HEK293 (cell line): ENCODE results near the gene PTH1R.

Experiments
- BCL11A ChIP-seq: fragments of 450-650 bp; formaldehyde crosslinking; IDR thresholded peaks from 2 replicates; pipeline ENCODE4 v1.5.1; 2016; ENCODE audit warnings: low read depth, missing biosample characterization, missing genetic modification characterization
- BCL6B ChIP-seq: fragments of 450-650 bp; formaldehyde crosslinking; IDR thresholded peaks from 2 replicates; pipeline ENCODE4 v1.5.1; 2017; ENCODE audit warnings: missing biosample characterization, missing genetic modification characterization
- CTCF ChIP-seq: fragments of 450-650 bp; formaldehyde crosslinking; IDR thresholded peaks from 2 replicates; pipeline ENCODE4 v1.5.1; 2016; ENCODE audit warnings: missing biosample characterization, missing genetic modification characterization
- MYNN ChIP-seq: fragments of 450-650 bp; formaldehyde crosslinking; IDR thresholded peaks from 2 replicates; pipeline ENCODE4 v1.5.1; 2016; ENCODE audit warnings: missing biosample characterization, missing genetic modification characterization, borderline replicate concordance
- PRDM4 ChIP-seq: fragments of 450-650 bp; formaldehyde crosslinking; IDR thresholded peaks from 2 replicates; pipeline ENCODE4 v1.5.1; 2017; ENCODE audit warnings: missing biosample characterization, missing genetic modification characterization
- ZIC2 ChIP-seq: fragments of 450-650 bp; formaldehyde crosslinking; IDR thresholded peaks from 2 replicates; pipeline ENCODE4 v1.5.1; 2016; ENCODE audit warnings: missing biosample characterization, missing genetic modification characterization
- ZNF274 ChIP-seq, 2 experiments: fragments of 200-500 bp in 1 of 2; fragments of 450-650 bp in 1 of 2; sonication (Bioruptor generic) in 1 of 2; formaldehyde crosslinking in 1 of 2; IDR thresholded peaks; 2 replicates each; pipeline versions ENCODE4 v1.5.1 to v1.6.1; 2014 to 2016; ENCODE audit warnings: borderline replicate concordance in 1 of 2, inconsistent platforms in 1 of 2, low read length in 1 of 2, missing biosample characterization in 1 of 2, missing genetic modification characterization in 1 of 2
- ZNF311 ChIP-seq: fragments of 450-650 bp; formaldehyde crosslinking; IDR thresholded peaks from 2 replicates; pipeline ENCODE4 v1.5.1; 2017; ENCODE audit warnings: missing biosample characterization, missing genetic modification characterization, borderline replicate concordance
- ZNF621 ChIP-seq: fragments of 450-650 bp; formaldehyde crosslinking; IDR thresholded peaks from 2 replicates; pipeline ENCODE4 v1.5.1; 2017; ENCODE audit warnings: missing biosample characterization, missing genetic modification characterization
- ZNF707 ChIP-seq: fragments of 450-650 bp; formaldehyde crosslinking; IDR thresholded peaks from 2 replicates; pipeline ENCODE4 v1.5.1; 2016; ENCODE audit warnings: missing biosample characterization, missing genetic modification characterization

- TF ChIP-seq ZNF274 (IDR thresholded peaks at IDR 0.05; ENCODE audit: low read length): no peak
- no peak for TF ChIP-seq ZNF274 (tag by site-specific recombination; IDR thresholded peaks at IDR 0.05; ENCODE audit: borderline replicate concordance)
- TF ChIP-seq PRDM4 (tag by site-specific recombination): no peak
- no peak for TF ChIP-seq CTCF (tag by site-specific recombination)
- no peak for TF ChIP-seq ZNF707 (tag by site-specific recombination)
- no peak for TF ChIP-seq ZNF311 (tag by site-specific recombination)
- TF ChIP-seq BCL11A: no peak
- TF ChIP-seq ZIC2 (tag by site-specific recombination): no peak
- no peak for TF ChIP-seq ZNF621
- no peak for TF ChIP-seq BCL6B (tag by site-specific recombination)
- TF ChIP-seq MYNN (tag by site-specific recombination): no peak
Observed at GRCh38 chr3:46871222-46871621, 6.3 kb upstream of the PTH1R start.
